ENCODE measurements around the gene NLRC5. TPM values are rescaled to one million over a fixed set of nuclear protein-coding genes. Genes with fewer than 3 reads are reported as not detected.
A peak's percentile ranks its signal among the peaks of the same experiment; 100 is the strongest.

The NLRC5 gene
- total RNA-seq, 1 donor from 2014 or later, result not detected

- peaks cover 5% of the 10 kb centered on the region for H3K4me1 Mint-ChIP-seq
- Histone ChIP-seq H3K36me3 (no peaks in the 10 kb centered on the region), H3K9me3 (ENCODE audit: low read depth) (no peaks in the 10 kb centered on the region), H3F3A (ENCODE audit: low read depth) (no peaks in the 10 kb centered on the region), H3K4me1 (no peaks in the 10 kb centered on the region), H3K27me3 (peaks cover 5% of the 10 kb centered on the region), H4K20me1 (ENCODE audit: low read depth) (no peaks in the 10 kb centered on the region), H3K4me3 (no peak overlapping the region), H3K79me2 (ENCODE audit: low read depth) (no peaks in the 10 kb centered on the region), H2AFZ (replicated peaks) (no peak overlapping the region), H3K9ac (no peak overlapping the region), H3K4me2 (no peak overlapping the region), H3K27ac (no peak overlapping the region)
- no peak overlapping the region for H3K27ac Mint-ChIP-seq
- H3K27me3 Mint-ChIP-seq (ENCODE audit: insufficient read depth, low read depth), result peaks cover 9% of the 10 kb centered on the region
- no peak for TF ChIP-seq EZH2 (IDR thresholded peaks at IDR 0.05)
- no peak for TF ChIP-seq CTCF (IDR thresholded peaks at IDR 0.05)
- DNase-seq (ENCODE audit: low spot score), result no peak
- no peaks in the 10 kb centered on the region for H3K36me3 Mint-ChIP-seq
- no peak overlapping the region for H3K4me3 Mint-ChIP-seq
- H3K9me3 Mint-ChIP-seq, result no peaks in the 10 kb centered on the region
Measured at GRCh38 chr16:57084996-57085395, 95.6 kb downstream of the NLRC5 start.

DNA sequence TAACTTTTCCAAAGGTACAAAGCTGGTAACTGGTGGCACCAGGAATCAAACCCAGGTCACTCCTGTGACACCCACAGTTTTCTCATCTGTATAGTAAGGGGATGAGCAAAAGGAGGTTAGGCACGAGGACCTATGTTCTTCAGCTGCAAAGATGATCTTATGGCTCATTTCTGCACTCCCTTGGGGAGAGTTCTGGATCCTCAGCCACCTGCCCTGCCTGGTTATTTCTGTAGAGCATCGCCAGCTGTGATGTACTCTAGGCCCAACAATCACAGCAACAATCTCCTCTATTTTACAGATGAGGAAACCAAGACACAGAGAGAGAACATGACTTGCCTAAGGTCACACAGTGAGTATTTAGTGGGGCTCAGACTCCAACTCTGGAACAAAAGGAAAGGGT is 97.6 kb downstream of the NLRC5 start:
- peaks cover 25% of the 10 kb centered on the region for H3K27me3 ChIP-seq
- H3K9ac ChIP-seq, result no peak overlapping the region
- no peaks in the 10 kb centered on the region for H3K36me3 ChIP-seq
- H3K79me2 ChIP-seq (ENCODE audit: low read depth), result no peaks in the 10 kb centered on the region
- TF ChIP-seq CTCF (IDR thresholded peaks at IDR 0.05), result no peak
- TF ChIP-seq EZH2 (IDR thresholded peaks at IDR 0.05), result no peak
- H3K4me2 ChIP-seq, result no peak overlapping the region
- H4K20me1 ChIP-seq (ENCODE audit: low read depth), result no peaks in the 10 kb centered on the region
- Mint-ChIP-seq H3K27ac (no peak overlapping the region), H3K4me3 (no peak overlapping the region), H3K36me3 (no peaks in the 10 kb centered on the region), H3K9me3 (peaks cover 3% of the 10 kb centered on the region), H3K4me1 (peaks cover 16% of the 10 kb centered on the region), H3K27me3 (ENCODE audit: insufficient read depth, low read depth) (peaks cover 12% of the 10 kb centered on the region)
- peaks cover 7% of the 10 kb centered on the region for H3K4me1 ChIP-seq
- H3K4me3 ChIP-seq, result no peak overlapping the region
- DNase-seq (ENCODE audit: low spot score), result no peak
- no peak overlapping the region for H3K27ac ChIP-seq
- H2AFZ ChIP-seq (replicated peaks), result no peak overlapping the region
- no peaks in the 10 kb centered on the region for H3K9me3 ChIP-seq (ENCODE audit: low read depth)
- peaks cover 12% of the 10 kb centered on the region for H3F3A ChIP-seq (ENCODE audit: low read depth)

DNA sequence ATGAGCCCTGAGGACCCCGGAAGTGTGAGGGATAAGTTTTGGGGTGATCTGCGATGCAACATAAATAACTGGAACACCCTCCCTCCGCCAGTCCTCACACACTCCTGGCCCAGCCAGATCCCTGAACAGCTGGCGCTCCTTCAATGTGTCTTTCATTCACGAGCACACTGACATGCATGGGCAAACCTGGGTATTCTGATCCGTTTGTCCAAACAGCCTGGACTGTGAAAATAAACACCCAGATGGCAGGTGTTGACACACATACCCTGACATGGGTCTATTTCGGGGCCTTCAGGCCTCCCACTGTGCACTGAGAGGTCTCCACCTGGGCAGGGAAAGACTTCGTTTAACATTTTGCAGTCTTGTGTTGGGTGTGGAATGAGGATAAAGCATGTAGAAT is 100.0 kb downstream of the NLRC5 start:
- no peaks in the 10 kb centered on the region for H3K9me3 ChIP-seq (ENCODE audit: low read depth)
- no peaks in the 10 kb centered on the region for H3K36me3 ChIP-seq
- H2AFZ ChIP-seq (replicated peaks), result no peak overlapping the region
- peaks cover 47% of the 10 kb centered on the region for H3K27me3 ChIP-seq
- H3K36me3 Mint-ChIP-seq, result no peaks in the 10 kb centered on the region
- H3K27me3 Mint-ChIP-seq (ENCODE audit: insufficient read depth, low read depth), result peaks cover 13% of the 10 kb centered on the region
- no peaks in the 10 kb centered on the region for H3K79me2 ChIP-seq (ENCODE audit: low read depth)
- peaks cover 22% of the 10 kb centered on the region for H3K4me1 Mint-ChIP-seq
- no peak overlapping the region for H3K4me2 ChIP-seq
- H3K4me1 ChIP-seq, result peaks cover 7% of the 10 kb centered on the region
- H3K27ac ChIP-seq, result no peak overlapping the region
- no peak overlapping the region for H3K27ac Mint-ChIP-seq
- H3K4me3 Mint-ChIP-seq, result no peak overlapping the region
- no peaks in the 10 kb centered on the region for H4K20me1 ChIP-seq (ENCODE audit: low read depth)
- peaks cover 14% of the 10 kb centered on the region for H3F3A ChIP-seq (ENCODE audit: low read depth)
- DNase-seq (ENCODE audit: low spot score), result no peak
- H3K9me3 Mint-ChIP-seq, result peaks cover 3% of the 10 kb centered on the region
- TF ChIP-seq EZH2phosphoT487 (IDR thresholded peaks at IDR 0.05) (no peak), EZH2 (IDR thresholded peaks at IDR 0.05) (no peak)
- no peak overlapping the region for H3K4me3 ChIP-seq
- no peak overlapping the region for H3K9ac ChIP-seq

- Mint-ChIP-seq H3K27ac (peak overlapping the region; percentile 82), H3K4me3 (peak overlapping the region; percentile 90), H3K9me3 (peaks cover 3% of the 10 kb centered on the region), H3K27me3 (ENCODE audit: insufficient read depth, low read depth) (peaks cover 13% of the 10 kb centered on the region), H3K36me3 (no peaks in the 10 kb centered on the region), H3K4me1 (peaks cover 25% of the 10 kb centered on the region)
- Histone ChIP-seq H3K4me2 (peak overlapping the region; percentile 81), H3F3A (ENCODE audit: low read depth) (peaks cover 14% of the 10 kb centered on the region), H2AFZ (replicated peaks) (peak overlapping the region; percentile 96), H3K9me3 (ENCODE audit: low read depth) (no peaks in the 10 kb centered on the region), H4K20me1 (ENCODE audit: low read depth) (no peaks in the 10 kb centered on the region), H3K27ac (no peak overlapping the region), H3K4me1 (peaks cover 7% of the 10 kb centered on the region), H3K79me2 (ENCODE audit: low read depth) (no peaks in the 10 kb centered on the region), H3K9ac (no peak overlapping the region), H3K4me3 (peak overlapping the region; percentile 91), H3K36me3 (no peaks in the 10 kb centered on the region), H3K27me3 (peaks cover 48% of the 10 kb centered on the region)
- peak; percentile 31 for DNase-seq (ENCODE audit: low spot score)
- no peak for TF ChIP-seq CTCF (IDR thresholded peaks at IDR 0.05)
- no peak for TF ChIP-seq EZH2phosphoT487 (IDR thresholded peaks at IDR 0.05)
- no peak for TF ChIP-seq EZH2 (IDR thresholded peaks at IDR 0.05)
Measured at GRCh38 chr16:57091200-57091974, 102.0 kb downstream of the NLRC5 start.

Data from neural progenitor cell (in vitro differentiated cells).